PC-9 (cell line): ENCODE measurements around the gene RING1. TPM values are rescaled to one million over a fixed set of nuclear protein-coding genes. Genes with fewer than 3 reads are reported as not detected.

Source experiments
- BruUV-seq: library from RNA; stranded (reverse); fragments of 400-500 nt; replicated peaks from 2 replicates; lab custom pipeline; 2021; lab: Mats Ljungman, UMichigan
- CTCF ChIA-PET: fragments of 300-600 bp; sonication (Branson Sonifier 250); formaldehyde crosslinking; loops from one replicate; lab custom pipeline; 2022; ENCODE audit warnings: antibody characterized with exemption; lab: Charles Lee
- POLR2A ChIA-PET: fragments of 300-600 bp; sonication (Branson Sonifier 250); formaldehyde crosslinking; loops from one replicate; lab custom pipeline; 2022; ENCODE audit warnings: antibody characterized with exemption; ENCODE audit not compliant: unreplicated experiment; lab: Charles Lee
- DNase-seq, 2 experiments: peaks; one replicate each; pipeline versions ENCODE4 v3.0.0 to v3.0.0-alpha.2; 2015 to 2022; ENCODE audit warnings: mixed read lengths in 1 of 2
- H2AFZ ChIP-seq: fragments of 200-600 bp; sonication (generic); 2 replicates; pipeline ENCODE4 v1.8.1; 2017; ENCODE audit warnings: antibody characterized with exemption
- H3F3A ChIP-seq: fragments of 200-600 bp; sonication (generic); 2 replicates; pipeline ENCODE4 v1.8.1; 2017; ENCODE audit warnings: antibody characterized with exemption, mild to moderate bottlenecking, low read depth; ENCODE audit not compliant: insufficient read depth
- H3K27ac ChIP-seq: fragments of 200-600 bp; sonication (generic); 2 replicates; pipeline ENCODE4 v1.6.1; 2016; ENCODE audit warnings: mixed run types
- H3K27me3 ChIP-seq: fragments of 200-600 bp; sonication (generic); 2 replicates; pipeline ENCODE4 v1.6.1; 2016; ENCODE audit warnings: low read depth, mixed run types; ENCODE audit not compliant: insufficient read depth
- H3K36me3 ChIP-seq: fragments of 200-600 bp; sonication (generic); 2 replicates; pipeline ENCODE4 v1.6.1; 2016; ENCODE audit warnings: low read depth, mixed run types
- H3K4me1 ChIP-seq: fragments of 200-600 bp; sonication (generic); replicated peaks from 2 replicates; pipeline ENCODE4 v1.6.1; 2016; ENCODE audit warnings: mixed run types; ENCODE audit not compliant: insufficient read depth
- H3K4me2 ChIP-seq: fragments of 200-600 bp; sonication (generic); 2 replicates; pipeline ENCODE4 v1.6.1; 2017; ENCODE audit warnings: mixed run types
- H3K4me3 ChIP-seq: fragments of 200-600 bp; sonication (generic); 2 replicates; pipeline ENCODE4 v1.6.1; 2016; ENCODE audit warnings: mixed run types
- H3K79me2 ChIP-seq: fragments of 200-600 bp; sonication (generic); 2 replicates; pipeline ENCODE4 v1.6.1; 2017; ENCODE audit warnings: low read depth, mixed run types
- H3K9me2 ChIP-seq: fragments of 200-600 bp; sonication (generic); 2 replicates; pipeline ENCODE4 v1.8.1; 2017; ENCODE audit warnings: mild to moderate bottlenecking; ENCODE audit not compliant: insufficient read depth
- H3K9me3 ChIP-seq: fragments of 200-600 bp; sonication (generic); 2 replicates; pipeline ENCODE4 v1.8.1; 2016; ENCODE audit warnings: low read depth; ENCODE audit not compliant: insufficient read depth
- H4K20me1 ChIP-seq: fragments of 200-600 bp; sonication (generic); 2 replicates; pipeline ENCODE4 v1.8.1; 2017; ENCODE audit not compliant: insufficient read depth
- EZH2 ChIP-seq: fragments of 200-600 bp; sonication (generic); IDR thresholded peaks from 2 replicates; pipeline ENCODE4 v1.8.0; 2017; ENCODE audit warnings: antibody characterized with exemption, low read depth
- intact Hi-C: fragments of 100-400 bp; cut with micrococcal nuclease; formaldehyde crosslinking; loops from one replicate; pipeline ENCODE4 v1.10.0; 2022; ENCODE audit not compliant: unreplicated experiment
- total RNA-seq: library from RNA; stranded (reverse); gene quantifications from 2 replicates; pipeline ENCODE4 v1.2.3, GENCODE V29; 2021
- TF ChIP-seq, protein P1 (sequence below): fragments of 200-600 bp; sonication (generic); conservative IDR thresholded peaks from 2 replicates; pipeline ENCODE4 v1.6.1; 2017; ENCODE audit warnings: mixed run types, antibody characterized with exemption, mild to moderate bottlenecking, moderate library complexity

RING1 gene
- total RNA-seq, 1 experiment from 2014 or later: 18.9 TPM

DNA sequence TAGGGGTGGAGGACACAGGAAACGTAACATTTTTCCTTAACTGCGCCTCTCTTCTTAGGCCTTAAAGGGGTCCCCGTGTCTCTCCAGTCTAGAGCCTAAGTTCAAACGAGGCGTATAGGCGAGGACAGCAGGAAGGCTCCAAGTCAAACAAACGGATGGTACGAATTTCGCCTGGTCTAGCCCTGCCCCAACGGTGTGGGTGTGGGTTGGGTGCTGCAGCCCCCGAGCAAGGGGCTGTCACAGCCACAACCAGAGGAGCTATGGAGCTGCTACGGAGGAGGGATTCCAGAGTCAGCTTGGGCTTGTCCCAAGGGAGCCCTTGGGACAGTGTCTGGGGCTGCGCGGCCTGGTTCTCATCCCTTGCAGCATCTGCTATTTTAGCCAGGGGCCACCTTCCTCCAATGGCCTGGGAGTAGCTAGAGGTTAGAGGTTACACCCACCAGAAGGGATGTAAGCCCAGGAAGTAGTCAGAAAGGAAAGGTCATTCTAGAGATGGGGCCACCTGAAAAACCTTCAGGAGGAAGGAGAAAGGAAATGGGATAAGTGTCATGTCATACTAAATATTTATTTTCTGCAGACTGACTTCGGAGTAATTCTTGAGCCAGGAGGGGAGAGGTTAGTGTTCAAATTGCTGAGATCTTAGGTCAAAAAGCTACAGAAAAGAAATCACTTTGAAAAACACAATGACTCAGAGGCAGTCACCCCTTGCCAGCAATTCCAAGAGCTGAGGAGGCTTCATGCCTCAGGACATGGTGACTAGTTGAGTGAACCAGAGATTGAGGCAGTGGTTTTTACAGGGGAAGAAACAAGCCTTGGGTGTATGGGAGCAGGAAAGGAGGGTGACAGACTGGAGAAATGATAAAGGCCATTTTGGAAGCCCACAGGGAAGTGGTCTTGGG is 41.7 kb downstream of the RING1 start:
- H3K27me3 ChIP-seq: peaks cover 16% of the 10 kb centered on the region
- peaks cover 28% of the 10 kb centered on the region for H3K4me1 ChIP-seq
- no peaks in the 10 kb centered on the region for H3K9me3 ChIP-seq
- H3K4me2 ChIP-seq: peak overlapping the region; percentile 94
- H4K20me1 ChIP-seq: no peaks in the 10 kb centered on the region
- no peaks in the 10 kb centered on the region for H3K9me2 ChIP-seq
- peak overlapping the region; percentile 69 for H3K4me3 ChIP-seq
- H2AFZ ChIP-seq: peak overlapping the region; percentile 81
- peak in 1 of 2 experiments; percentile 85 for DNase-seq
- ChIA-PET POLR2A (interaction anchor here (0.6 to 0.7 kb wide), 3 partner anchors 42 to 278 kb away, joined by 4 to 5 read pairs (median 5); no protein-coding TSS in a partner anchor), CTCF (interaction anchor here (0.6 to 0.9 kb wide), 3 partner anchors 12 to 433 kb away, joined by 3 to 4 read pairs (median 3); partner anchors contain the start of gene HLA-DOB)
- TF ChIP-seq EZH2: no peak
- TF ChIP-seq, protein P1, sequence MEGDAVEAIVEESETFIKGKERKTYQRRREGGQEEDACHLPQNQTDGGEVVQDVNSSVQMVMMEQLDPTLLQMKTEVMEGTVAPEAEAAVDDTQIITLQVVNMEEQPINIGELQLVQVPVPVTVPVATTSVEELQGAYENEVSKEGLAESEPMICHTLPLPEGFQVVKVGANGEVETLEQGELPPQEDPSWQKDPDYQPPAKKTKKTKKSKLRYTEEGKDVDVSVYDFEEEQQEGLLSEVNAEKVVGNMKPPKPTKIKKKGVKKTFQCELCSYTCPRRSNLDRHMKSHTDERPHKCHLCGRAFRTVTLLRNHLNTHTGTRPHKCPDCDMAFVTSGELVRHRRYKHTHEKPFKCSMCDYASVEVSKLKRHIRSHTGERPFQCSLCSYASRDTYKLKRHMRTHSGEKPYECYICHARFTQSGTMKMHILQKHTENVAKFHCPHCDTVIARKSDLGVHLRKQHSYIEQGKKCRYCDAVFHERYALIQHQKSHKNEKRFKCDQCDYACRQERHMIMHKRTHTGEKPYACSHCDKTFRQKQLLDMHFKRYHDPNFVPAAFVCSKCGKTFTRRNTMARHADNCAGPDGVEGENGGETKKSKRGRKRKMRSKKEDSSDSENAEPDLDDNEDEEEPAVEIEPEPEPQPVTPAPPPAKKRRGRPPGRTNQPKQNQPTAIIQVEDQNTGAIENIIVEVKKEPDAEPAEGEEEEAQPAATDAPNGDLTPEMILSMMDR: no peak
- H3K79me2 ChIP-seq: no peaks in the 10 kb centered on the region
- intact Hi-C loops: loop anchor here (1.0 to 5.0 kb wide), 6 partner anchors 49 to 412 kb away; partner anchors contain the start of genes RXRB, SLC39A7 and TAP2
- peaks cover 34% of the 10 kb centered on the region for H3F3A ChIP-seq
- H3K27ac ChIP-seq: peak overlapping the region; percentile 66
- H3K36me3 ChIP-seq: peaks cover 12% of the 10 kb centered on the region; the same call in 1 of the 2 replicates
- TSS peak; percentile 88 for BruUV-seq

DNA sequence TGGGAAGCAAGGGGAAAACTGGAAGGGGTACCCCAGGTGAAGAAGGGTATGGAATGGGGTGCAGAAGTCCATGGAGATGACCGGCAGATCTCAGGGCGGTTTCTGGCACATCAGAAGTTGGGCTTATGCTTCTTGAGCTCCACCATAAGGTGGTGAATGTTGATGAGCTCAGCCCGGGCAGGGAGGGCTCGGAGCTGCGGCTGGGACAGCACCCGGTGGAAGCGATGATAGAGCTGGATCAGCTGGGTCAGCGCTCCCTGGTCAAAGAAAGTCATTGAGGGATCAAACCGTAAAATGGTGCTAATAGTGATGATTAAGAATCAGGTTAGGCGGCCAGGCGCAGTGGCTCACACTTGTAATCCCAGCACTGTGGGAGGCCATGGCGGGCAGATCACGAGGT is 42.4 kb downstream of the RING1 start:
- TF ChIP-seq, protein P1: no peak
- TF ChIP-seq EZH2: no peak
- peaks cover 34% of the 10 kb centered on the region for H3F3A ChIP-seq
- peaks cover 10% of the 10 kb centered on the region; the same call in 1 of the 2 replicates for H3K27me3 ChIP-seq
- H3K4me2 ChIP-seq: peak overlapping the region; percentile 94
- no peaks in the 10 kb centered on the region for H3K79me2 ChIP-seq
- peaks cover 28% of the 10 kb centered on the region for H3K4me1 ChIP-seq
- ChIA-PET CTCF (no interaction called here), POLR2A (interaction anchor here (0.7 kb wide), 1 partner anchor 45 kb away, joined by 5 read pairs; no protein-coding TSS in a partner anchor)
- intact Hi-C loops: loop anchor here (2.0 kb wide), 1 partner anchor 60 kb away; no protein-coding TSS in a partner anchor
- no peaks in the 10 kb centered on the region for H3K9me3 ChIP-seq
- H4K20me1 ChIP-seq: no peaks in the 10 kb centered on the region
- BruUV-seq: no TSS peak
- H3K4me3 ChIP-seq: no peak overlapping the region; the same call in 1 of the 2 replicates
- H3K27ac ChIP-seq: peak overlapping the region; percentile 66
- H2AFZ ChIP-seq: no peak overlapping the region
- H3K9me2 ChIP-seq: no peaks in the 10 kb centered on the region
- H3K36me3 ChIP-seq: peaks cover 12% of the 10 kb centered on the region; the same call in 1 of the 2 replicates
- DNase-seq: no peak

DNA sequence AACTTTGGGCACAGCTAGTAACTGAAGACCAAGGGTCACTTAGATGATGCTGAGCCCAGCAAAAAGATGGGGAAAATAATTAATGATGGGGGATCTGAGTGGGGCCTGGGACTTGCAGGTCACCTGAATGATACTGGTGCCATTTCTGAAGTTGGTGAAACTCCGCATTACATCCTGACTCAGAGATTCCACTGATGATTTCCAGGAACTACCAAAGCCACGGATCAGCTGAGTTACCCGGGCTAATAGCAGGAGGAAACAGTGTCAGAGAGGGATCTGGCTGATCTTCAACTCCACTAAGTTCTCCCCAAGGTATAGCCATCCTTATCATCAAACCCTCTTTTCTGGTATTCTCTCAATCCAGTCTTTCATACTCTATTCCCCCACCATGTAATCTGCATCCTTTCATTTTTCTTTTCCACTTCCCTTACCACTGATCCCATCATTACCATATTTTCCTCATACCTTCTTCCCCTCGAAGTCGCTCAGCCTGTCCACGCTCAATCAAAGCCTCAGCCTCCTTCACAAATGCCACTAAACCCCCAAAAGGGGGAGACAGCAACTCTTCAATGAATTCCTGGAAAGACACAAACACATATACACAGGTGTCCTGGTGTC is 43.2 kb downstream of the RING1 start:
- no peak overlapping the region for H3K4me3 ChIP-seq
- ChIA-PET POLR2A (no interaction called here), CTCF (no interaction called here)
- peaks cover 34% of the 10 kb centered on the region for H3F3A ChIP-seq
- 0 out of 2 replicates have a peak, but pooled peaks cover 2% of the 10 kb centered on the region for H3K27me3 ChIP-seq
- no peaks in the 10 kb centered on the region for H3K79me2 ChIP-seq
- no TSS peak for BruUV-seq
- H3K9me3 ChIP-seq: no peaks in the 10 kb centered on the region
- H3K9me2 ChIP-seq: no peaks in the 10 kb centered on the region
- intact Hi-C loops: loop anchor here (2.0 kb wide), 1 partner anchor 59 kb away; no protein-coding TSS in a partner anchor
- peaks cover 28% of the 10 kb centered on the region for H3K4me1 ChIP-seq
- H3K36me3 ChIP-seq: peaks cover 12% of the 10 kb centered on the region; the same call in 1 of the 2 replicates
- no peak for DNase-seq
- 0 out of 2 replicates have a peak overlapping the region, but pooled peaks have one; percentile 94 for H3K4me2 ChIP-seq
- no peak for TF ChIP-seq EZH2
- H4K20me1 ChIP-seq: no peaks in the 10 kb centered on the region
- no peak overlapping the region for H2AFZ ChIP-seq
- no peak overlapping the region for H3K27ac ChIP-seq
